Activated T-cell treated with anti-CD3 and anti-CD28 coated beads for 24 hours (primary cell): ENCODE results near the gene BRSK2.

Source experiments
- DNase-seq: peaks from one replicate; pipeline ENCODE4 v3.0.0-alpha.2; 2020; ENCODE audit warnings: low read depth

BRSK2 gene

GRCh38 chr11:1453611-1454034, 63.9 kb downstream of the BRSK2 start:
- DNase-seq, result no peak

- no peak for DNase-seq
Observed at GRCh38 chr11:1454576-1454975, 64.8 kb downstream of the BRSK2 start.

GRCh38 chr11:1455032-1455762, 65.5 kb downstream of the BRSK2 start:
- no peak for DNase-seq

GRCh38 chr11:1455763-1456060, 66.0 kb downstream of the BRSK2 start:
- no peak for DNase-seq

GRCh38 chr11:1456176-1456575, 66.4 kb downstream of the BRSK2 start:
- no peak for DNase-seq

DNA sequence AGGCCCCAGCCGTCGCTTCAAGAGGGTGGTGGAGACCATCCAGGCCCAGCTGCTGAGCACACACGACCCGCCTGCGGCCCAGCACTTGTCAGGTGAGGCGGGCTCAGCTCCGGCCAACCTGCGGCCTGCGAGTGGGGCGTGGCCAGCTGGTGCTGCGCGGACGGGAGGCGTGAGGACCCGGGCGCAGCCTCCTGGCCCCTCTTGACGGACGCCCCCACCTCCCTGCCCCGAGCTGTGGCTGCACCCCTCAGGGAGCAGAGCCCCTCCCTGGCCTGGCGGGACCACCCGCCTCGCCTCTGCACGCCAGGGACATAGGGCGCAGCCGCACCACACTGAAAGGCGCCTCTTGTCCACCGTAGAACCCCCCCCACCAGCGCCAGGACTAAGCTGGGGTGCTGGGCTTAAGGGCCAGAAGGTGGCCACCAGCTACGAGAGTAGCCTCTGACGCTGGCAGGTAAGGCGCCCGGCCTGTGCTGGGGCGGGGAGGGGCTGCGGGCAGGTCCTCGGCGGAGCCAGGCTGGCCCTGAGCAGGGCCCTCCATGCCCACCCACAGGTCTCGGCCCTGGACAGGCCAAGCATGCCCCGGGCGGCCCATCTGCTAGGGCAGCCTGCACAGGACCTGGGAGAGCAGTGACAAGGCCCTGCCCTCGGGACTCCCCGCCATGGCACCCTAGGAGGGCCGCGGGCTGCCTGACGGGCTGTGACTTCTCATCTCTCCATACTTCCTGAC, 67.0 kb downstream of the BRSK2 start:
- DNase-seq, result no peak

- no peak for DNase-seq
Observed at GRCh38 chr11:1457326-1457680, 67.6 kb downstream of the BRSK2 start.

DNA sequence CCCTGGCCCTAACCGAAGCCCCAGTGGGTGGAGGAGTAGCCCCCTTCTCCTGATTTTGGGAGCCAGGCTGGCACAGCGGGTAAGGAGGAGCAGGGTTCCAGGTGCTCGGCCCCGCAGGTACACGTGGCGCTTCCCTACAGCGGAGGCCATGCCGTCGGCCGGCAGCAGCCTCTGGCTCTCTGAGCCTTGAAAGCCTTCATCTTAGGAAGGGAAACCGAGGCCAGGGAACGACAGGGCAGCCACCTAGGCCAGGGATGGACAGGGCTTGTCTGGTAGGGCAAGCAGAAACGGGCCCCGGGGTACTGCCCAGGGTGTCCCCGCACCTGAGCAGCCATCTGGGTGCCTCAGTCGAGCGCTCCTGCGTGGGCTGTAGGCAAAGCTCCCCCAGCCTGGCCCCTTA, 68.1 kb downstream of the BRSK2 start:
- DNase-seq, result no peak

DNA sequence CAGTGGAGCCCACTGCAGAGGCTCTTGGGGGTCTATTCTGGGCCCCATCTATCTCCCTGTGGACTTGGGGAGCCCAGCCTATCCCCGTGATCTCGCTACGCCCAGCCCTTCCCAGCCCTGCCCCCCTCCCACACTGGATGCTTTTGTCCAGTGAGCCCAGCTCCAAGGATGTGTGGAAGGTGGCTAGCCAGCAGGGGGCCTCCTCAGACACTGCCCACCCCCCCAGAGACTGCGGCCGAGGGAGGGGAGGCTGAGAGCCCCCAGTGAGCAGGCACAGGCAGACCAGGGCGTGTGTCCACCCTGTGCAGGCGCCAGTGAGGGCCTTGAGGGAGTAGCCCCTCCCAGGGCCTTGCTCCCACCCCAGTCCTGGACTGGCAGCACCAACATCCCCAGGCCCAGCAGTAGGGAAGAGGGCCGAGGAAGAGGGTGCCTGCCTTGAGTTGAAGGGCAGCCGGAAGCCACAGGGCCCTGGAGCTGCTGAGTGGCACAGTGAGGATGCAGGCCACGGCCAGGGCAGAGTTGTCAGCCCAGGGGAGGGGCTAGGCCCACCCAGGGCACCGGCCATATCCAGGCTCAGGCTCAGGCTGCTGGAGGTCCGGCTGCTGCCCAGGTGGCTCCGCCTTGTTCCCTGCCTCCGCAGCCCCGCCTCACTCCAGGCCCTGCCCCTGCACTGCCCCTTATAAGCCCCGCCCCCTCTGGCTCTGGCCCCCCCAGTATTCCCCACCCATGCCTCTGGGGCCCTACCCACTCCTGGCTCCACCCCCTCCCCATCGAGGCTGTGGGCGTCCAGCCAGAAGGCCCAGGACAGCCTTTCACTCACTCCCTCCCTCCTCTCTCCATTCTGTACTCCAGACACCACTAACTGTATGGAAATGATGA, 68.8 kb downstream of the BRSK2 start:
- DNase-seq, result no peak

- no peak for DNase-seq
Observed at GRCh38 chr11:1459219-1459575, 69.5 kb downstream of the BRSK2 start.

GRCh38 chr11:1459764-1460395, 70.1 kb downstream of the BRSK2 start:
- no peak for DNase-seq

DNA sequence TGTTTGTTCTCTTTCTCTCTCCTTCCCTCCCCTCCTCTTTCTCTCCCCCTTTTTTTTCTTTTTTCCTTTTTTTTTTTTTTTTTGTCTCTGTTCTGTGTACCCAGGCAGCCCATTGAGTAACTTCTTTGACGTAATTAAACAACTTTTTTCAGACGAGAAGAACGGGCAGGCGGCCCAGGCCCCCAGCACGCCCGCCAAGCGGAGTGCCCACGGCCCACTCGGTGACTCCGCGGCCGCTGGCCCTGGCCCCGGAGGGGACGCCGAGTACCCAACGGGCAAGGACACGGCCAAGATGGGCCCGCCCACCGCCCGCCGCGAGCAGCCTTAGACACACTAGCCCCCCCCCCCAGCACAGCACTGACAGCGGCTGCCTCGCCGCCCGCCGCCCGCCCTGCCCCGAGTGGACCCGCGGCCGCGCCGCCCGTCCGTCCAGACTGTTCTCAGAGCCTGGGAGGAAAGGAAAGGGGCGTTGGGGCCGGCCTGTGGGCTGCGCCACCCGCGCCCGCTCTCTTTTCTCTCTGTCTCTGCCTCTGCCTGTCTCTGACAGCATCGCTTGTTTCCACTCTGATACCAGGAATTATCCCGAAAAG, 70.8 kb downstream of the BRSK2 start:
- DNase-seq, result no peak

- DNase-seq, result no peak
Observed at GRCh38 chr11:1460986-1461825, 71.5 kb downstream of the BRSK2 start.

DNA sequence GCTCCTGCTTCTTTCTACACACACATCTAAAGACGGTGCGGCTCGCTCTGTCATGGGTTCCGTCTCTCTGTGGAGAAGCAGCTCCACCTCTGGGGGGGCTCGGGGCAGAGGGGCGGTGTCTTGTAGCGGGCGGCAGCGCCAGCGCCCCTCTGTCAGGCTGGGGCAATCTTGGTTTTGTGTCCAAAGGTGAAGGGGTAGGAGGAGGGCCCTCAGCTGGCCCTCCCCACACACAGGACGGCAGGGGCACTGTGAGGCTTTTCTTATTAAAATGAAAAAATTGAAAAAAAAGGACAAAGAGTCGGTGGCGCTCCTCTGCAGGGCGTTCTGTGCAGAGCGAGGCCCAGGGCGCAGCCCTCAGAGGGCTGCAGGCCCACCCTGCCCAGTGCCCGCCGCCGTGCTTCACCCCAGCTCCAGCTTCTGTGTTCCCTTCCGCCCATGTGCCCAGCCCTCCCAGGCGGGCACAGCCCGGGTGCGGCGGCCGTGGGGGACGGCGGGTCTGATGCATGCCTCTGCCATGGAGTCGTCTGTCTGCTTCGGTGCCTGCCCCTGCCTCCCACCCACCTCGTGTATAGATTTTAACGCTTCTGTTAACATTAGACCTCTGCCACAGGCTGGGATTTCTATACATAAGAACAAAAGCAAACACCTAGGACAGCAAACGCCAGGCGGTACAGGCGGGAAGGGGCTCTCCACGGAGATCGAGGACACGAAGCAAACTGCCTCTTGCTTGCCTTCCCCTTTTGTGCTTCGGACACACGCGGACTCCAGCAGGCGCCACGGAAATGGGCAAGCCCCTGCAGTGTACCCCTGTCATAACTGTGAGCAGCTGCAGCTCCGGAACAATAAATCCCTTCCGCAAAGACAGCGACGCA, 72.3 kb downstream of the BRSK2 start:
- no peak for DNase-seq

DNA sequence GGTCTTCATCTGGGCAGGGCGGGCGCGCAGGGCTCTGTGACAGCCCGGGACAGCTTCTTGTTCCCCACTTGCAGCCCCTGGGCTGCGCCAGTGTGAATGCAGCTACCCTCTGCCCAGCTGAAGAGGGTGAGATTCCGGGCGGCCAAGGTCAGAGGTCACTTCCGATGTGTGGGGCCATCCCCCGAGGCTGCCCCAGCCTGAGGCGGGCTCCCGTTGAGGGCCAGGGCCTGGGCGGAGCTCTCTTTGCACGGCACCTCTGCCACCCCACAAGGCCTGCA, 72.9 kb downstream of the BRSK2 start:
- DNase-seq, result no peak

DNA sequence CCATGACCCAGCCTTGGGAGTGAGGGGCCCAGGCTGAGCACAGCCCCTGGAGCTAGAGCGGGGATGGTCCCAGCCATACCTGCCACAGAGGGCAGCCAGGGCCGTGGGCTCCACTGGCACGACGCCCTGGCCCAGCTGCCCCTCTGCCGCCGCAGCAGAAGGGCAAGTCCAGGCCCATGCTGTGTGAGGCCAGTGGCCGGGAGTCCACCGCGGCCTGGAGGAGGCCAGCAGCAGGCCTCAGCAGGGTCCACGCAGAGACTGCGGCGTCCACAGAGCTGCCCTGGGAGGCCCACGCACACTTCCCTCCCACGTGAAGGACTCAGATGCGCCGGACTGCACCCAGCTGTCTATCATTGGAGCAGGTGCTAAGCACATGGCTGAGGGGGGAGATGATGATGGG, 73.3 kb downstream of the BRSK2 start:
- no peak for DNase-seq

DNA sequence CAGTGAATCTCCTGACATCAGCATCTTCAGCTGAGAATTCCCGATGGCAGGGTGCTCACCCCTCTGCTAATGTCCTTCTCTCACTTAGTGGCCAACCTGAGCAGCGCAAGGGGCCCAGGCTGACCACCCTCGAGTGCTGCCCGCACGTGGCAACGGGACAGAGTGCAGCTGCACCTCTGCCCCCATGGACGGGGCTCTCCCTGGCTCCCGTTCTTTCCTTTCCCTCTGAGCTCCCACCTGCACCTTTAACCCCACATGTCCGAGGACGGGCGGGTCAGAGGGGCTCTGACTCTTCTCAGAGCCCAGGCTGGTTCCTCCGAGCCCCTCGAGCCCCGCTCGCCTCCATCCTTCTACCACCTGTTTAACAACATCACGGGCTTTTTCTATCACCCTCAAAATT, 77.0 kb downstream of the BRSK2 start:
- no peak for DNase-seq

- DNase-seq, result no peak
Observed at GRCh38 chr11:1467270-1467669, 77.5 kb downstream of the BRSK2 start.

DNA sequence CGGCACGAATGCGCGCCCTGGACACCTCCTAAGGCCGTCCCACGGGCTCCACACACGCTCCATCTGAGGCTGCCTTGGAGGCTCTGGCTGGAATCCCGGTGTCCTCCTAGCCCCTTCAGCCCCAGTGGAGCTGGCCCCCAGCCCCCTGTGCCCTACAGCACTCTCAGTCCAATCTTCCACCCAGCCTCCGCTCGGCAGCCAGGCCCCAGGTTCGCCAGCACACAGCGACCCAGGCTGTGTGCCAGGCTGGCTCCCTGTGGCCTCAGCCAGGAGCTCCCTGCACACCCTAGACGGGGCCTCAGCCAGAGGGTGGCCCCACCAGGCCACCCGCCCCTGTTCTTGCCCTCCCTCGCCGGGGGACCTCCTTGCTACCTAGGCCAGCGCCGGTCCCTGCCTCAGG, 78.3 kb downstream of the BRSK2 start:
- no peak for DNase-seq

- no peak for DNase-seq
Observed at GRCh38 chr11:1468473-1469066, 78.8 kb downstream of the BRSK2 start.
